ENCODE data around the gene TTC39C.

Gene TTC39C

DNA sequence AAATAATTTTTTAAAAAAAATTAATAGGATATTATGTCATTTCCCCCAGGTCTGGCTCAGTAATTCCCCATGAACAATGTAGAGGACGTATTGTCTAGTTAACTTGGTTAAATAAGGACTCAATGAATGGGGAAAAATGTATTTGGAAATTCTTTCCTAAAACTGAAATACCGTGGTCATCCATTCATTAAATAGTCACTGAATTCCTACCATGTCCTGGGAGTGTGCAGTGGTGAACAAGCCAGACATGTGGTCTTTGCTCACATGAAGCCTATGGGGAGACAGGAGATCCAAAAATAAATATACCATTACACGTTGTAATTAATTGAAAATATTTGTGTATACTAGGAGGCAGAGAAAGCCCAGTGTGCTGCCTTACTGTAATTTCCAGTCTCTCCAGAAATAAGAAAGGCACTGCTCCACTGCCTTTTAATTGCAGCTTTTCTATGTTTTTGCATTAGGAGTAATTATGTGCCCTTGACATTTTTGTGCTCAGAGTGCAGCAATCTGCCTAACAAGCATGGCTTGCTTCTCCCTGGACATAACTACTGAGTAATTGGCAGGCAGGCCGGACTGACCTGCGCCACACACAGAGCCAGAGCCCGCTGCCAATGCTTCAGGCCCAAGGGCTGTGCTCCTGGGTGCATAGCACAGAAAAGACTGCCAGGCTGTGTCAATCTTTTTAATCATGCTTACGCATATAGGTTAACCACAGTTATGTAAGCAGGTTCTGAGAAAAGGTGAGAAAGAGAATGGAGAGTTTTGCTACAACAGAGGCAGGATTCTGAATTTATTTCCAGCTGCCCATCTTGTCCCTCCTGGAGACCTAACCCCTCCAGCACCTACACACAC is 22.2 kb upstream of the TTC39C start:
- peak in 1 of 2 experiments; percentile 30 for DNase-seq

DNA sequence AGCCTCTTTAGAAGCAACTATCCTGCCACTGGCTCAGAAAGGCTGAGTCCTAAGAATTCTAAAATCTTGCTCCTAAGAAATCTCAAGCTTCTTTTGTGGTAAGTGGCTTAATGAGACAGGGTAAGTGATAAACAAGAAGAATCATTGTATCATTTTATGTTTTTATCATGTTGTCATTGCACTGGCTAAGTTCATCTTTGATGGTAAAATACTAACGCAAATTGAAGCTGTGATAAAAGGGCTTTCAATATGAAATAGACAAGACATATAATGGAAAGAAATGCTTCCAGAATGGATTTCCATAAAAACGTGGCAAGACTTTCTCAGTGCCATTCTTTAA is 21.6 kb upstream of the TTC39C start:
- no peak for DNase-seq

DNA sequence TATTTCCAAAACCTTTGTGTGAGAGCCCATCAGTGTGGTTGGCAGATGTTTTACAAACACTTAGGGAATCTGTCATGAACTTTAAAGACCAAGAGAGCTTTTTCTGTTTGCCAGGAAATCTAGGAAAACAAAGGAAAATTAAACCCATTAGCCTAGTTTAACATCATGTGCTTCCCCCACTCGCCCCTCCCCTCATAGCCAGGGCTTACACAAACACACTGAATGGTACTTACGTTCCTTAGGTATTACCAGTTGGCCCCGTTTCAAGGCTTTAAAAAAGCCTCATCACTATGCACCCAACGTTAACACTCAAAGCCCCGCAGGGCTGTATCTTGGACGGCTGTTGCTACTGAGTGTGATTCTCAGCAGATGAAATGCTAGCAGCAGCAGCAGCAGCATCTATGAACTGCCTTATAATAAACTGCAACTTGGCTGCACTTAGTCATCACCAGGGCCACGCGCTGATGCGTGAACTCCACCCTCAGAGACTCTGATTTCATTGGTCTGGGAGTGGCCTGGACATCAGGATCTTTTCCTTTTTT is 20.1 kb upstream of the TTC39C start:
- peak; percentile 46 to 71 for DNase-seq

DNA sequence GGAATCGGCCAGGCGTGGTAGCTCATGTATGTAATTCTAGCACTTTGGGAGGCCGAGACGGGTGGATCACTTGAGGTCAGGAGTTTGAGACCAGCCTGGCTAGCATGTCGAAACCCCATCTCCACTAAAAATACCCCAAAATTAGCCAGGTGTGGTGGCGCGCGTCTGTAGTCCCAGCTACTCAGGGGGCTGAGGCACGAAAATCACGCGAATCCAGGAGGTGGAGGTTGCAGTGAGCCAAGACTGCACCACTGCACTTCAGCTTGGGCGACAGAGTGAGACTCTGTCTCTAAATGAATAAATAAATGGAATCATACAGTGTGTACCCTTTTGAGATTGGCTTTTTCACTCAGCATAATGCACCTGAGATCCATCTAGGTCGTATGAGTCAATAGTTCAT is 19.4 kb upstream of the TTC39C start:
- no peak for DNase-seq

DNA sequence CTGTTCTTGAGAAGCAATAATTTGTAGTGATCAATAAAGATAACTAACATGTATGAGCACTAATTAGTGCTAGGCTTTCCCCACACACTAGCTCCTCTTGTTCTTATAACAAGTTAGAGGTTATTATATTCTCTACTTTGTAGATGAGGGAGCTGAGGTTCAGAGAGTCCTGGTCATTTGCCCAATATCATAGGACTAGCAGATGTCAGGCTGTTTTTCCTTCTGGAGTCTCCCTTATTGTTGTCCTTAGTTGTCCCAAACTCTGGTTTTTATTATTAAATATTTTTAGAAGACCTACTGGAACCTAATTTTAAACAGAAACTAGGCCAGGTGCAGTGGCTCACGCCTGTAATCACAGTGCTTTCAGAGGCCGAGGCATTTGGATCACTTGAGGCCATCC is 16.5 kb upstream of the TTC39C start:
- DNase-seq: no peak

DNA sequence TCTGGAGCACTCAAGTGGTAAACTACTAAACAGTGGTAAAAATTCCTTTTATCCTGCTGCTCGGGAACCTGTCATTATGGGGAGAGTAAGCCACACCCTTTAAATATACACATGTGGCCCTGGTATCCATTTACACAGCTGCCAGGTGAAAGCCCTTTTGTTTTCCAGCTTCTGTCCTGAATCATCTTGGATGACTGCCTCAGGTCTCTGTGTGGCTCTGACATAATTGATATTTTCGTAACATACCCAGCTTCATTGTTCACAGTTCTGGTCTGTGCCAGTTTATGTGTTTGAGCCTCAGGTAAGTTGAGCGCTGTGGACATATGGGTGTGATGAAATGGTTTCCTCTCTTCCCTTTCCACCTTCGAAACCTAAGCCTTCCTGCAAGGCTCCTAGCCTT is 15.7 kb upstream of the TTC39C start:
- DNase-seq: peak; percentile 82 to 91

DNA sequence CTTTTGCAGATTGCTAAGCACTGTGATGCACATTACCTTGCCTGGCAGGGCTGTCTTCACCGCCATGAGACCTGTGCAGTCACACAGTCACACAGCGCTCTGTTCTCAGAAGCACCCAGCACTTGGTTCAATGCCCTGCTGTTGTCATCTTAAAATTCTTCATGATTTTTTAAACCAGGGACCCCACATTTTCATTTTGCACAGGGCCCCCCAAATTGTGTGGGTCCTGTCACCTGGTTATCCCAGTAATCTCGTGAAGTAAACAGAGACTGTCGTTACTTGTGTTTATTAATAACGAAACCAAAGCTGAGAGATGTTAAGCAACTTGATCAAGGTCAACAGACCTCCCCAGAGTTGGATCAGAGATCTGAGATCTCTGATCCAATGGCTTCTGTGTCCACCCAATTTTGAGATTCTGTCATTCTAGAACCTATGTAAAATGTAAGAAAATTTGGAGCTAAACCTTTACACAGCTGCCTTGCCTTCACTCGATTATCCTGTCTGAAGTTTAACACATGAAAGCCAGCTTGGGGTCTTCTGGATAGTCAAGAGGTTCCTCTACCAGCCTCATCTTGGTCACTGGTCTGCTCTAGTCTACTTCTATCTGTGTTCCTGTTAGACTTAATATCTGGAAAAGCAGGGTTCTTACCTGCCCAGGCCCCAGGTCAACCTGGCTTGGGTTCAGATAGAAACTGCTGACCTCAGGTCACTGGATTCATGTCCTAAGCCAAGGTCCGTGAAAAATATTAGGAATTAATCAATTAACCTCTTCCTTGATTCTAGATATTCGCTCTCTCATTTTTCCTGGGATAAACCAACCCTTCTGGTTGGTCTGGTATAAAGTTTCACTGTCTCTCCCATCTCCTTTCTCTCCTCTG is 13.7 kb upstream of the TTC39C start:
- no peak for DNase-seq

DNA sequence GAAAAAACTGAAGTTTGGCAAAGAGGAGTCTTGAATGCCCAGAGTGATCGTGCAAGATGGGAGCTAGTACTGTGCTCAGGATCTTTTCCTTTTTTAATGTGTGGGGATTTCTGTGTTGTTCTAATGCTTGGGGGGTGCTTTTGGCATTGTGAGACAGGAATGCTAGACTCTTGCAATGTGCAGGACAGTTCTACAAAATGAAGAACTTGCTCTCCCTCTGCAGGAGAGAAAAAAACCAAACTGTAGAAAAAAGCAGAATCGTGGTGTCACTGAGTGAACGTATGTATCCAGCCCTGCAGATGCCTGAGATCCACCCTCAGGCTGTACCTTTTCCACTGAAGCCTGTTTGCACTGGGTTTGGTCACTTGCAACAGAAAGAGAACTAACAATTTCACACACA is 12.1 kb upstream of the TTC39C start:
- no peak for DNase-seq

DNA sequence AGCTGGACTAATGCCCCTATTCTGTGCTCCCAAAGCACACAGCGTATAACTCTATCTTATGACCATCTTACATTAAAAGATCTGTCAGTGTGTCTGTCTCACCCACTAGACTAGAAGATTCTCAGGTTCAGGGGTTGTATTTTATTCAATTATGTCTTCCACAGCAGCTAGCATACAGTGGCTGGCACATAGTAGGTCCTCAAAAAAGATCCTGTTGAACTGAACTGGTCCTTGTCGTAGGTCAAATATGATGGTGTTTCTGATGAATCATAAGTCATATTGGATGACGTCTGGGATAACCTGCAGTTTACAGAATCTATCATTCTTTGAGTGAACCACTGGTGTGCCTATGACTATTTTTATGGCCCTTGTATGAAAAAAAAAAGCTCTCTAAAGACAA is 11.3 kb upstream of the TTC39C start:
- DNase-seq: no peak

DNA sequence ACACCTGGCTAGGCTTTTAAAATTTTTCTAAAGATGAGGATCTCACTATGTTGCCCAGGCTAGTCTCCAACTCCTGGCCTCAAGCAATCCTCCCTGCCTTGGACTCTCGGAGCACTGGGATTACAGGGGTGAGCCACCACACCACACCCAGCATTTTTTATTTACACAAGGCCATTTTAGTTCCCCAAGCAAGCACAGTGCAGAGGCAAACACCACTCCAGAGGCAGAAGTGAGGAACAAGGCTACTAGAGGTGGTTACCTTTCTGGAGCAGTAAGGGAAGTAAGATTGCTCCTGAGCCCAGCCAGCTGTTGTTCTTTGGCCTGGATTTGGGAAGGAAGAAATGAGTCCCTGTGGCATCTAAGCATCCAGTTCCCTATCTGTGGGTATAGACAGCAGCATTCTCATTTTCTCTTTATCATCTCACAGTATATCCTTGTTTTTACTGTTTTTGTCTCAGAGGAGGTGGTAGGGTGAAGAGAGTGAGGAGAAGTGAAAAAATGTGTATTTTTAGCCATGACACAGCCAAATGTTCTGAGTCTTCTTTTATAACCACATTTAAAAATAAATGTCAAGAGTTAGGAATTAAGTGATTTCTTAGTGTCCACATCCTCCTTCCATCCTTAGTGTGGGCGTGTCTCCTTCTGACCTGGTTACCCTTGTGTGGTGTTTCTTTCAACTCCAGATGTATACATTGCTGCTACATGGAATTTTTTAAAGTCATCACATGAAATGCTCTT is 10.5 kb upstream of the TTC39C start:
- no peak for DNase-seq

DNA sequence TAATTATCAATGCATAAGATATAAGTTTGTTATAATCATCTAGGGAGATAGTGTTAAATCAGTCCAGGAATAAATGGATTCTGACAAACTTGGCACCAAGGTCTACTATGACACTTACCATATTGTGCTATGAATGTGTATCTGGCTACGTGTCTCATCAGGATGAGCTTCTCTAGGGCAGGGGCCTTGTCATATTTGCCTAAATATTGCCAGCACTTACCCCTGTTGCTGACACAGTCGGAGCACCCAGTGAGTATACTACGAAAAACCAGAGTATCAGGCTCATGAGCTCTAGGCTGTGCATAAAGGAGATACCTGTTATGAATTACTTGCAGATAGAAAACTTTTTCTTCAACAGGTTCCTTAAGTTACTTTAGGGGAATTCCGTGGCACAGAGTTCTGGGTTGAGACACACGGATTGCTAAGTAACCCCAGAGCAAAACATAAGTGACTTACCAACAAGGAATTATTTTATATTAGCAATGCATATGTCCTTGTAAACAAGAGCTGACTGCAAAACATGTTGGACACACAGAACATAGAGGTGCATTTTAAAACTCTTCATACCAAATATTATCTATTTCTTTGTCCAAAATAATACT is 7.7 kb upstream of the TTC39C start:
- no peak for DNase-seq

DNA sequence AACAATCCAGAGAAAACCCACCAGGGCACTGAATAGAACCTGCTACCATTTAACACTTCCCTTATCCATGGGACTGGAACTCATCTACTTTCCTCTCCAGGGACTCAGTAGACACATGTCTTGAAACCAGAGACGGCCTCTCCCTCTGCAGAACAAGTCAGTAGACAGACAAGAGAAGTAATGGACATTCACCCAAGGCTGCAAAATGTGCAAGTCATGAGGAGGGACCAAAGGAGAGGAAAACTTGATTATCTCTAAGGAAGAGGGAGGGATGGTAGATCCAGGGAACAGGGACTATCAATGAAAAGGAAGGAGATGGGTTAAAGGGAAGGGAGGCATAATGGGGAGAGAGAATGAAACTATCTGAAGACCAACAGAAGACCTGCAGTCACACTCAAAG is 5.3 kb upstream of the TTC39C start:
- DNase-seq: no peak

DNA sequence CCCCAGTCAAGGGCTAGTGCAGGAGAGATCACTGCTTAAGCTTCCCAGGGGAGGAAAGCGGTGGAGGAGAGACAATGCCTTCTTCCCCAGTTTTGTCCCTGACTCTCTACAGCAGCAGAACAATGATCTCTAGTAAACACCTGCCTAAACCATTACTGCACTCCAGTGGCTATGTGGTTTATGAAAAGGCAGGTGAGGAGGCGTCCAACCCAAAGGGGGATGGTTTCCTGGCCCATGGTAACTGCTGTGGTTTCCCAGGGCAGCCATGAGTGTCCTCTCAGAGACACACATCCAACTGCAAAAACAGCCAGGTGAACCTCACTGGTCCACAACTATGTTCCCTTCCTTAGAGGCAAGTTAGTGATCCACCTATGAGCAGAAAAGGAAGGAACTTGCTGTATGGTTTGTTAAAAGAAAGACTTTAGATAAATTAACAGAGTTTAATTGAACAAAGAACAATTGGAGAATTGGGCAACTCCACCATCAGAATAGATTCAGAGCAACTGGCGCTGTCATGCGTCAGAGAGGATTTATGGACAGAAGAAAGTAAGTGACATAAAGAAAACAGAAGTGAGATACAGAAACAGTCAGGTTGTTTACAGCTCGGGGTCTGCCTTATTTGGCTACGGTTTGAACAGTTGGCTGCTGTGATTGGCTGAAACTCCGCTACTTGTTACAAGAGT is 4.8 kb upstream of the TTC39C start:
- DNase-seq: no peak

DNA sequence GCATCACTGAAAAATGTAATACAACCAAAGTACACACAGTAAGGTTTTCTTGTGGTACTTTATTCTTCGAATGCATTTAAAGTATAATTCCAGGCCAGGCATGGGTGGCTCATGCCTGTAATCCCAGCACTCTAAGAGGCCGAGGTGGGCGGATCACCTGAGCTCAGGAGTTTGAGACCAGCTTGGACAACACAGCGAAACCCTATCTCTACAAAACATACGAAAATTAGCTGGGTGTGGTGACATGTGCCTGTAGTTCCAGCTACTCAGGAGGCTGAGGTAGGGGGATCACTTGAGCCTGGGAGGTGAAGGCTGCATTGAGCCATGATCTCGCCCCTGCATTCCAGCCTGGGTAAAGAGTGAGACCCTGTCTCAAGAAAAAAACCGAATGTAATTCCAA is 3.9 kb upstream of the TTC39C start:
- DNase-seq: no peak

DNA sequence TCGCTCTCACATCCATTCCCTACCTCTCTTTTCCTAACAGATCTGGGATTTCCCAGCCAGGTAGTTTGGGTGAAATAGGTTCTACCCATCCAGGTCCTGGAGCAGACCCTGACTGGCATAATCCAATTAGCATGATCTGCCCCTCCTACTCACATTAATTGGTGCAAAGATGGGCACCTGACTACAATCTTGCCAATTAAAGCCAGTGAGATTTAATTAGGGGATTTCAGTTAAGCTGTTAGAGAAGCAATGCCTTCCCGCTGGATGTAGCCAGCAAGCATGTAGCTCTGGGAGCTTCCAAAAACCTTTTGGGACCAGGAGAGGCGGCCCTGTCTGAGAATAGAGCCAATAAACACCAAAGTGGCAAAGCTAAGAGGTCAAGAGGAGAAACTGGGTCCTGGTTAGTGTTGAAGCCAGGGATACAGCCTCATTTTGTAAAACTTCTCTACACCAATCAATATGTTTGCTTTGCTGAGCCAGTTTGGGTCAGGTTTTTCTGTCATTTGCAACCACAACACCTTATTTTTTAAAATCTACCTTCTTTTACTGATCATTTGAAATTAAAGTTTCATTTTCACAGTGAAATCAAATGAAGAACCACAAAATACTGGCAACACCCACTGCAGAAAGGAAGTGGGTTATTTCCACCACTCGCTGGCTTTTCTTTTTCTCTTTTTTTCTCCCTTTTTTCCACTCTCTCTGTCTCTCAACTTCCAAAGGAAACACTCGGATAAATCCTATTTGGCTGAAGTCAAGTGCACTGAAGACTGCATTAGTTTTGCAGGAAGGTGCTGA is 3.2 kb upstream of the TTC39C start:
- DNase-seq: no peak

DNA sequence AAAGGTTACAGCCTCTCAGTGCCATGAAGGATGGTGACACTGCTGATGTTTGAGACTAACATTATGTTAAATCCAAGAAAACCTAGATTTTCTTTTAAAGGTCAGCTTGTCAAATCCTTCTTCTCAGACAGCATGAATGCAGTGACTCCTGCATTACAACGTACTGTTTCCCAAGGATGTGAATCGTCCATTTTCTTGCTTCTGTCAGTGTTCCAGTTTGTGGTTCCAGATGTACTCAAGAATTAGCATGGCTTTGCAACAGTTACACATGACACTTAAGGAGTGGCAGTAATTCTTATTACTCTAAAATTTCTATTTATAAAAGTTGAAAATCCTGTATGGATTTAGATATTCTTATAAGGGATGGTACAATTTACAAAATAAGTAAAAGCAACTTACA is 1.5 kb upstream of the TTC39C start:
- no peak for DNase-seq

DNA sequence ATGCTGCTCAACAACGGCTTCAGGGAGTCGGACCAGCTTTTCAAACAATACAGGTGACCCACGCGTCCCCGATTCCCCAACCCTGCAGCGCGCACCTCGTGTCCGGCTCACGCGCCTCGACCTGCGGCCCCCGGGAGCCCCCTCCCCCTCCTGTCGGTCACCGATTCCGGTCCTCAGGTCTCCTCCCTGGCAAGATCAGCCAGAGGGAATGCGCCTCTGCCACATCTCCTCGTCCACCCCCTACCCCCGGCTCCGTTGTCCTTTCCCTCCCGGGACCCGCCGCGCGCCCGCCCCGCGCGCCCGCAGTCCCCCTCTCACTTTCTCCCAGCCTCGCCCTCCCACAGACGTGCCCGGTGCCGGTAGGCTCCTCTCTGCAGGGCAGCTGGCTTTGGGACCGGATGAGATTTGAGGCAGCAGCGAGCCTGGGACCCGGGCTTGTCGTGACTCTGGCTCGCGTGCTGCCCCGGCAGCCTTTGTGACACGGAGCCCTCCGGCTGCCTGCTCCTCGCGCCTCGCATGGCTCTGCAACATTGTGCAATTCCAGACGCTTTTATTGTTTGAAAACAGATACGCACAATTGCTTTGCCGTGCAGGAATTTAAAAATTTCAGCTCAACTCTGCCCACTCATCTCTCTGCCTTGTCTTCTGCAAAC is 558 bp downstream of the TTC39C start:
- DNase-seq: peak in 1 of 2 experiments; percentile 19

DNA sequence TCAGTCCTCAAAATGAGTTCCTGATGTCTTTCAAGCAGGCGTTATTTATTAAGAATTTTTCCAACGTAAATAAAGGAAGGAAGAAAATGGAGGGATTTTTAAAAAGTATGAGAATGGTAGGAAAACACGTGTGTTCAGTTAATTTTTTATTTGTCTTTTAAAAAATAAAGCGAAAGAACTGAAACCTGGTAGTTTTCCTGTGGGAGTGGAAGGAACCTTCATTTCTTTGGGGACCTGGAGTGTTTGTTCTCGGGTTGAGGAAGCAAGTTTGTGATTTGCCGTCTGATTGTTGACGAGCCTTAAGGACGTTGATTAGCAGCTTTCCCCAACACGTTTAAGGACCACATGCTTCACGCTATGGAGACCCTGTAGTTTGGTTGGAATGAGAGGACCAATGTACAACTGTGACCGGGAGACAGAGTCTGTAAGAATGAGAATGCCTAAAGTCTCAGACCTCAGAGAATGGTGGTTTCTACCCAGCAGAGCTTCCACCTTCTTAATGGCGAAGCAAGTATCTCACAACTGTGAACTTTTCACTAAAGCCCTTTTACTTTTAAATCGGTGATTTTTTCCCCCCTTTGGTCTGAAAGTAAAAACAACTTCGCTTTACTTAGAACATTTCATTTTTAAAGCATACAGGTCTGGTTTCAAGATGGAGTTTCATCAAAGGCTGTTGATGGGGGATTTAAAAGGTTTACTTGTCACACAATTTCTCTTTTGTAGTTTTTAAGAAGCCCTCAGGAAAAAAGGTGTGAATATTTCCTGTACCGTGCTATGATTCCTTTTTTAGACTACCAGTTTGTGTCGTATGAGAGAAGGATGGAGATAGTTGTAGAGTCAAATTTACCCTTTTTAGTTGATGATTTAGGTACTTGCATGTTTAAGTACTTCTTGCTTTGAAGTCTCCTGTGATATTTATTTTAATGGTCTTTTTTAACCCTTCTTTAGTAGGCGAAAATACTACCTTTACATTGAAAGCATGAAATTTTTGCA is 1.4 kb downstream of the TTC39C start:
- DNase-seq: no peak

DNA sequence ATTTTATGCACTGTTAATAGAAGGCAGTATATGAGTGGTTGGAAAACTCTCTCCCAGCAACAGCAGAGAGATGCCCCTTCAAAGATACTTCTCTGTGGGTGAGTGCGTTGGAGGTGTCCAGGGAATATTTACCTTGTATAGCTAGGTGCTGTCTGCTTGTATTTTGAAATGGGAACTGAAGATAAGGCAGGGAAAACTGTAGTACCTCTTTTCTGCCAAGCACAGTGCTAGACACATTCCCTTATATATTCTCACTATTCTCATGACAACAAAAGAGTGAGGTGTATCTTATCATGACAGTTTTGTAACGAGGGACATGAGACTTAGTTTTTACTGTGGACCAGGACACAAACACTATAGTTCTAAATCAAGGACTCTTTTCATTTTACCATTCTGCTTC is 2.1 kb downstream of the TTC39C start:
- DNase-seq: no peak
